ENCODE data around the gene LEP. TPM values are rescaled to one million over a fixed set of nuclear protein-coding genes. Genes with fewer than 3 reads are reported as not detected.

Gene LEP
- total and polyA plus RNA-seq, 9 of the 15 experiments (the other 6 are each of a cell fraction or from before 2014, with no cell fraction given) = not detected

DNA sequence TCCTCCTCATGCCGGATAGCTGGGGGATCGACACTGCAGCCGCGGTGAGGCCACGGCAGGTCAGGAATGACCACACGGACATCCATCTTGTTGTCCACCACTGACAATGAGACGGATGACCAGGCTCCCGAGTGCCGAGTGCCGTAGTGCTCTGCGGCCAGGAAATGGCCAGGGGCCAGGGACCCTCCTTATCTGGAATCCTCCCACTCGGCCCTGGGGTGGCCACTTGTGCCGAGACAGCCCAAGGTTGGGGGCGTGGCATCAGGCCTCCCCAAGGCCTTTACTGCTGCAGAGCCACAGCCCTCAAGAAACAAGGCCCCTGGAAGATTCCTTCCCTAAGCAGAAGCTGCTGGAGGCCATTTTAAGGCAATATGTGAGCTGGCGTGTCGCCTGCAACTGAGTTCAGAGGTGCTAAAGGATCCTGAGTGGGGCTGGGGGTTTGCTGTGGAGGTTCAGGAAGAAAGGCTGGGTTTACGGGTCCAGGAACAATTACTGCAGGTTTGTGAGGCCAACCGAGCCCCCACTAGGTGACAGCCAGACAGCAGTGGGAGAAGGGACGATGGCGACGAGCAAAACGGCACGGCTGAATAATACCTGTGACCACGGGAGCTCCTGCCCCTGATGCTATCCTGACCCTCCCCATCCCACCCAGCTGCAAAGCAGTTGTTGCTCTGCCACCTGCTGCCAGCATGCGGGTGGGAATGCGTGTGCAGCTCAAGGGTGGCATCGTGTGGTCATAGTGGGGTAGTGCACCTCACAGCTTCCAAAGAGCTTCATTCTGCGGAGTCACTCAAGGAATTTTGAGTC, 31.6 kb upstream of the LEP start (continued):
- TF ChIP-seq, protein P1, sequence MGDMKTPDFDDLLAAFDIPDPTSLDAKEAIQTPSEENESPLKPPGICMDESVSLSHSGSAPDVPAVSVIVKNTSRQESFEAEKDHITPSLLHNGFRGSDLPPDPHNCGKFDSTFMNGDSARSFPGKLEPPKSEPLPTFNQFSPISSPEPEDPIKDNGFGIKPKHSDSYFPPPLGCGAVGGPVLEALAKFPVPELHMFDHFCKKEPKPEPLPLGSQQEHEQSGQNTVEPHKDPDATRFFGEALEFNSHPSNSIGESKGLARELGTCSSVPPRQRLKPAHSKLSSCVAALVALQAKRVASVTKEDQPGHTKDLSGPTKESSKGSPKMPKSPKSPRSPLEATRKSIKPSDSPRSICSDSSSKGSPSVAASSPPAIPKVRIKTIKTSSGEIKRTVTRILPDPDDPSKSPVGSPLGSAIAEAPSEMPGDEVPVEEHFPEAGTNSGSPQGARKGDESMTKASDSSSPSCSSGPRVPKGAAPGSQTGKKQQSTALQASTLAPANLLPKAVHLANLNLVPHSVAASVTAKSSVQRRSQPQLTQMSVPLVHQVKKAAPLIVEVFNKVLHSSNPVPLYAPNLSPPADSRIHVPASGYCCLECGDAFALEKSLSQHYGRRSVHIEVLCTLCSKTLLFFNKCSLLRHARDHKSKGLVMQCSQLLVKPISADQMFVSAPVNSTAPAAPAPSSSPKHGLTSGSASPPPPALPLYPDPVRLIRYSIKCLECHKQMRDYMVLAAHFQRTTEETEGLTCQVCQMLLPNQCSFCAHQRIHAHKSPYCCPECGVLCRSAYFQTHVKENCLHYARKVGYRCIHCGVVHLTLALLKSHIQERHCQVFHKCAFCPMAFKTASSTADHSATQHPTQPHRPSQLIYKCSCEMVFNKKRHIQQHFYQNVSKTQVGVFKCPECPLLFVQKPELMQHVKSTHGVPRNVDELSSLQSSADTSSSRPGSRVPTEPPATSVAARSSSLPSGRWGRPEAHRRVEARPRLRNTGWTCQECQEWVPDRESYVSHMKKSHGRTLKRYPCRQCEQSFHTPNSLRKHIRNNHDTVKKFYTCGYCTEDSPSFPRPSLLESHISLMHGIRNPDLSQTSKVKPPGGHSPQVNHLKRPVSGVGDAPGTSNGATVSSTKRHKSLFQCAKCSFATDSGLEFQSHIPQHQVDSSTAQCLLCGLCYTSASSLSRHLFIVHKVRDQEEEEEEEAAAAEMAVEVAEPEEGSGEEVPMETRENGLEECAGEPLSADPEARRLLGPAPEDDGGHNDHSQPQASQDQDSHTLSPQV (IDR thresholded peaks at IDR 0.05) = no peak
- TF ChIP-seq RBBP5 (IDR thresholded peaks at IDR 0.05; ENCODE audit: borderline replicate concordance, insufficient read depth, low read length, poor library complexity, severe bottlenecking) (no peak), ZNF77 (CRISPR knock-in tag; IDR thresholded peaks at IDR 0.05) (no peak), KLF13 (tag; IDR thresholded peaks at IDR 0.05; ENCODE audit: borderline replicate concordance, low read depth) (no peak), MAFK (IDR thresholded peaks at IDR 0.05; ENCODE audit: low read length) (peak; percentile 66), CBX5 (IDR thresholded peaks at IDR 0.05; ENCODE audit: borderline replicate concordance, low read depth) (no peak), COPS2 (conservative IDR thresholded peaks at IDR 0.05) (no peak), WHSC1 (IDR thresholded peaks at IDR 0.05; ENCODE audit: low read length) (peak; percentile 66), IRF2 (CRISPR knock-in tag; IDR thresholded peaks at IDR 0.05) (no peak), SRSF9 (IDR thresholded peaks at IDR 0.05; ENCODE audit: borderline replicate concordance, low read depth, low read length) (no peak), EHMT2 (IDR thresholded peaks at IDR 0.05) (peak; percentile 15; the same call in 1 of the 2 replicates), HNRNPK (IDR thresholded peaks at IDR 0.05; ENCODE audit: low read depth, low read length, poor library complexity, severe bottlenecking) (no peak), ZNF347 (CRISPR knock-in tag; IDR thresholded peaks at IDR 0.05; ENCODE audit: low read depth) (no peak), CHD4 (IDR thresholded peaks at IDR 0.05; ENCODE audit: insufficient read depth, insufficient replicate concordance, low read depth, low read length, poor library complexity, severe bottlenecking) (no peak), NUFIP1 (IDR thresholded peaks at IDR 0.05; ENCODE audit: partially characterized antibody) (no peak)
- TF ChIP-seq, protein P2, sequence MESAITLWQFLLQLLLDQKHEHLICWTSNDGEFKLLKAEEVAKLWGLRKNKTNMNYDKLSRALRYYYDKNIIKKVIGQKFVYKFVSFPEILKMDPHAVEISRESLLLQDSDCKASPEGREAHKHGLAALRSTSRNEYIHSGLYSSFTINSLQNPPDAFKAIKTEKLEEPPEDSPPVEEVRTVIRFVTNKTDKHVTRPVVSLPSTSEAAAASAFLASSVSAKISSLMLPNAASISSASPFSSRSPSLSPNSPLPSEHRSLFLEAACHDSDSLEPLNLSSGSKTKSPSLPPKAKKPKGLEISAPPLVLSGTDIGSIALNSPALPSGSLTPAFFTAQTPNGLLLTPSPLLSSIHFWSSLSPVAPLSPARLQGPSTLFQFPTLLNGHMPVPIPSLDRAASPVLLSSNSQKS (CRISPR knock-in tag; IDR thresholded peaks at IDR 0.05) = no peak
- TF ChIP-seq, protein P3, sequence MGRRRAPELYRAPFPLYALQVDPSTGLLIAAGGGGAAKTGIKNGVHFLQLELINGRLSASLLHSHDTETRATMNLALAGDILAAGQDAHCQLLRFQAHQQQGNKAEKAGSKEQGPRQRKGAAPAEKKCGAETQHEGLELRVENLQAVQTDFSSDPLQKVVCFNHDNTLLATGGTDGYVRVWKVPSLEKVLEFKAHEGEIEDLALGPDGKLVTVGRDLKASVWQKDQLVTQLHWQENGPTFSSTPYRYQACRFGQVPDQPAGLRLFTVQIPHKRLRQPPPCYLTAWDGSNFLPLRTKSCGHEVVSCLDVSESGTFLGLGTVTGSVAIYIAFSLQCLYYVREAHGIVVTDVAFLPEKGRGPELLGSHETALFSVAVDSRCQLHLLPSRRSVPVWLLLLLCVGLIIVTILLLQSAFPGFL (CRISPR knock-in tag; IDR thresholded peaks at IDR 0.05) = no peak
- TF ChIP-seq, protein P4, sequence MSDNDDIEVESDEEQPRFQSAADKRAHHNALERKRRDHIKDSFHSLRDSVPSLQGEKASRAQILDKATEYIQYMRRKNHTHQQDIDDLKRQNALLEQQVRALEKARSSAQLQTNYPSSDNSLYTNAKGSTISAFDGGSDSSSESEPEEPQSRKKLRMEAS (CRISPR knock-in tag; IDR thresholded peaks at IDR 0.05) = peak; percentile 78
- TF ChIP-seq, protein P5, sequence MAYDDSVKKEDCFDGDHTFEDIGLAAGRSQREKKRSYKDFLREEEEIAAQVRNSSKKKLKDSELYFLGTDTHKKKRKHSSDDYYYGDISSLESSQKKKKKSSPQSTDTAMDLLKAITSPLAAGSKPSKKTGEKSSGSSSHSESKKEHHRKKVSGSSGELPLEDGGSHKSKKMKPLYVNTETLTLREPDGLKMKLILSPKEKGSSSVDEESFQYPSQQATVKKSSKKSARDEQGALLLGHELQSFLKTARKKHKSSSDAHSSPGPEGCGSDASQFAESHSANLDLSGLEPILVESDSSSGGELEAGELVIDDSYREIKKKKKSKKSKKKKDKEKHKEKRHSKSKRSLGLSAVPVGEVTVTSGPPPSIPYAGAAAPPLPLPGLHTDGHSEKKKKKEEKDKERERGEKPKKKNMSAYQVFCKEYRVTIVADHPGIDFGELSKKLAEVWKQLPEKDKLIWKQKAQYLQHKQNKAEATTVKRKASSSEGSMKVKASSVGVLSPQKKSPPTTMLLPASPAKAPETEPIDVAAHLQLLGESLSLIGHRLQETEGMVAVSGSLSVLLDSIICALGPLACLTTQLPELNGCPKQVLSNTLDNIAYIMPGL (CRISPR knock-in tag; IDR thresholded peaks at IDR 0.05) = 0 out of 2 replicates have a peak, but pooled peaks have one; percentile 35
